ENCODE measurements around the gene ATXN1.
A peak's percentile ranks its signal among the peaks of the same experiment; 100 is the strongest.
"Not testable (repeated sequence)": the region's sequence is repeated elsewhere in the genome, so short reads cannot be mapped to it uniquely, and the experiment has no call there.

Gene ATXN1

DNA sequence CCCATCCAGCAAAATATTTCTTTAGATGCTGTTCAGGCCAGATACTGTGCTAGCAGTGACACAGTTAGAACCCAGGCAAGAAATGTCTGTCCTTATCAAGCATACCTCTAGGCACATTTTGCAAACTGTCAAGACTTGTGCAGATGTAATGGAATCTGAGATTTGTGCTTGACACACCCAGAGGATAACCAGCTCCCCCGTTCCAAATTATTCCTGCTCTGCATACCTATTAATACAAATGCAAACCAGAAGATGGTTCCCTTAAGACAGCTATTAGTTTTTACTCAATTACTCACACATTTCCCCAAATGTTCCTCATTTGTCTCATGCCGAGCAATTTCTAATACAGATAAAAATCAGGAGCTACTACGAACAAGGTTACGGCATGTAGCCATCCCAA is 40.4 kb downstream of the ATXN1 start:
- DNase-seq (ENCODE audit: low read depth), result no peak

DNA sequence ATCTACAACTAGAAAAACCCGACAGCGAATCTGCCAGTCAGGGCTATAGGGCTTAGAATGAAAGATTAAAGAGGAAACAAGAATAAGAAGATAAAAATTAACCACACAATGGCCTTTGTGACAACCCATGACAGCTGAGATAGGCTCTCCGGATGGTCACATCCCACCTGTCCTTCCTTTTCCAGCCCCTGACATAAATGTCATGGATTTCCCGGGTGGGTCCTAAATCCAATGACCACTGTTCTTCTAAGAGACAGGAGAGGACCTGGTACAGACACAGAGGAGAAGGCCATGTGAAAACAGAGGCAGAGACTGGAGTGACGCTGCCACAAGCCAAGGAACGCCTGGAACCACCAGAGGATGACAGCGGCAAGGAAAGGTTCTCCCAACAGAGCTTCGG is 41.8 kb downstream of the ATXN1 start:
- DNase-seq (ENCODE audit: low read depth), result no peak

DNA sequence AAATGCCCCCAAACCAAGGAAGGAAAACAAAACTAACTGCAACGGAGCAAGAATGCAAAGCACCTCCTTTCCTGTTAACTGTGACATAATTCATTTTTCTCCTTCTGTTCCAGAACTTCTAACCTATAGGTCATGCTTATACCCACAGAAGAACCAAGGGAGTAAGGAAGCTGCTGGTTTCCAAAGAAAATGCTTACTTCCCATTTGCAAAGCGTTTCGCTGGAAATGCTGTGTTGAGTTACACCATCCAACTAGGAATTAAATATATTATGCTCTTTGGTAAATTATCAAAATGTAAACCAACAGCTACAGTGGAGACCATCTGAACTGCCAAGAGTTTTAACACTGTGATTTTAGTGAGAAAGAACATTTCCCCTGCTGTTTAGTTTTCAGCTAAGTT is 42.9 kb downstream of the ATXN1 start:
- no peak for DNase-seq (ENCODE audit: low read depth)

DNA sequence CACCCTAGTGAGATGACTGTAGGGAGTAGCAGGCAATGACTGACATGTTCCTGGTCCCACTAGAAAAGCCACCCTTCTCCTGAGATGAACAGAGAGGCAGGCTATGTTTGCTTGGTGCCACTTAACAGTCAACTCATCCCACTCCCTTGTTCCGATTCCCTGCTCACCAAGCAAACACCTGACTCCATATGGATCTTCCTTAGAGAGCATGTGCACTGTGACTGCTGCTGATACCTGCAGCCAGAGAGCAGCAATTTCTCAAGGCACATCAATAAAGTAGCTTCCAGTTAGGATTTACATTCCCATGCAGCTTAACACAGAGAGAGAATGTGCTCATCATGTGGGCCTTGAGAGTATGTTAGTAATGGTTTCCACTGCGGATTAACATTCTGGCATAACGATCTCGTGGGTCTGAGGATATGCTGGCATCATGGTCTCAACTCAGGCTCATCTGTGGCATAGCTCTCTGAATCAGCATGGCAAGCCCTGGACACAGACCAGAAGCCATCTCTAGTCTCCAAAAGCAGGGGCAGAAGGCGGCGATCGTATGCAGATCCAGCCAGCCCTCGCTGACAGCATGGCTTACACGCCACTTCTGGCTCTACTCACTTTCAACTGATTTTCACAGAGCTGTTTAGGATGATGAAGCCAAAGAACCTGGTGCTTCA is 43.9 kb downstream of the ATXN1 start:
- DNase-seq (ENCODE audit: low read depth), result no peak

- DNase-seq (ENCODE audit: low read depth), result no peak
Observed at GRCh38 chr6:16716321-16716858, 44.9 kb downstream of the ATXN1 start.

DNA sequence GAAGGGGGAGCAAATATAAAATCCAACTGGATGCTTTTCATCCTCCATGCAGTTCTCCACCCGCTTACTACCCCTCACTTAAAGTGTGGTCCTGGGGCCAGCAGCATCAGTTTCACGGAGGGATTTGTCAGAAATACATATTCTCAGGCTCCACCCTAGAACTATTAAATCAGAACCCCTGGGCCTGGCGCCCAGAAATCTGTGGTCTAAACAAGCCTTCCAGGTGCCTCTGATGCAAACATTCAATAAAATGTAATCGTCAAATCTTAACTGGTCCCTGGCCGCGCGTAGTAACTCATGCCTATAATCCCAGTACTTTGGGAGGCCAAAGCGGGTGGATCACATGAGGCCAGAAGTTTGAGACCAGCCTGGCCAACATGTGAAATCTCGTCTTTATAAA is 47.7 kb downstream of the ATXN1 start:
- no peak for DNase-seq (ENCODE audit: low read depth)

GRCh38 chr6:16712931-16713484 is 48.3 kb downstream of the ATXN1 start:
- DNase-seq (ENCODE audit: low read depth), result peak; percentile 94

GRCh38 chr6:16712255-16712930 is 48.9 kb downstream of the ATXN1 start:
- no peak for DNase-seq (ENCODE audit: low read depth)

- no peak for DNase-seq (ENCODE audit: low read depth)
Observed at GRCh38 chr6:16711546-16712254, 49.6 kb downstream of the ATXN1 start.

GRCh38 chr6:16706911-16707783 is 54.1 kb downstream of the ATXN1 start:
- no peak for DNase-seq (ENCODE audit: low read depth)

DNA sequence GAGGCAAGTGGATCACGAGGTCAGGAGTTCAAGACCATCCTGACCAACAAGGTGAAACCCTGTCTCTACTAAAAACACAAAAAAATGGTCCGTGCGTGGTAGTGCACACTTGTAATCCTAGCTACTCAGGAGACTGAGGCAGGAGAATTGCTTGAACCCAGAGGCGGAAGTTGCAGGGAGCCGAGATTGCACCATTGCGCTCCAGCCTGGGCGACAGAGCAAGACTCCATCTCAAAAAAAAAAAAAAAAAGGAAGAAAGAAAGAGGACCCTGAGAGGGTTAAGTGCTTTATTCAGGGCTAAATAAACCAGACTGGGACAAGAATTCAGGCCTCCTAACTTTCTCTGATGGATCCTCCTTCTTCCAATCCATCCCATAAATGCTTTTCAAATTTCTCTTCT is 54.8 kb downstream of the ATXN1 start:
- not testable (repeated sequence) for DNase-seq (ENCODE audit: low read depth)

GRCh38 chr6:16706029-16706428 is 55.2 kb downstream of the ATXN1 start:
- no peak for DNase-seq (ENCODE audit: low read depth)

DNA sequence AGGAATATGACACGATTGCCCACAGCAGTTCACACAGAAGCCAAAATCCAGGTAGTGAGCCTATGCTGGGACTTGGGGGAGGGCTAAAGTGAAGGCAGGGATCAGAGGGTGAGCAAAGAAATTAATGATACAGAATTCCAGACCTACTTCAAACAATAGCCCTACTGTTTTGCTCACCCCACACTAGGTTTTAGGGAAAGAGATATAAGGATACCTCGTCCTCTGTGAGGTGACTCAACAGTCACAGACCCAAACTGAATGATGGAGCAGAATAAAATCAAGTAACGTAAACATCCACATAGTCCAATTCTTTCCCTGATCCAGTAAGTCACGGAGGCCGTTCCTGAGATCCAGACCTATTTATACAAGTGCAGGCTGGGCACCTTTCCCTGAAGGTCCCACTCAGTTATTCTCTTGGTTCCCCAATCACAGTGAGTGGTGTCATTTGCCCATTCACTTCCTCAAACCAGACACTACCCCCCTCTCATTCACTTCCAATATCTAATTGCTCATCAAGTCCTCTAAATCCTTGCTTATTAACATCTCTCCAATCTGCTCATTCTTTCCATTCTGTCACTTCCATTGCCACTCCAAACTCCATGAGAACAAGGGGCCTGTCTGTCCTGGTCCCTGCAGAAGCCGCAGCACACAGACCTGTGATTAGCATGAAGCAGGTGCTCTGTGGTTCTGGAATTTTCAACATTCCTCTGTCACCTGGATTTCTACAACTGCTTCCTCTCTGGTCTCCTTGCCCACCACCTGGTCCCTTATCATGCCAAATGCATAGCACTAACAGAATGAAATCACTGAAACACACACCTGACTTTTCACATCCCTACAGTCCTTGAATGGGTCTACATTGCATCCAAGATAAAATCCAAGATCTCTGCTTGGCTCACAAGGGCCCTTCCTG is 55.9 kb downstream of the ATXN1 start:
- DNase-seq (ENCODE audit: low read depth), result no peak

DNA sequence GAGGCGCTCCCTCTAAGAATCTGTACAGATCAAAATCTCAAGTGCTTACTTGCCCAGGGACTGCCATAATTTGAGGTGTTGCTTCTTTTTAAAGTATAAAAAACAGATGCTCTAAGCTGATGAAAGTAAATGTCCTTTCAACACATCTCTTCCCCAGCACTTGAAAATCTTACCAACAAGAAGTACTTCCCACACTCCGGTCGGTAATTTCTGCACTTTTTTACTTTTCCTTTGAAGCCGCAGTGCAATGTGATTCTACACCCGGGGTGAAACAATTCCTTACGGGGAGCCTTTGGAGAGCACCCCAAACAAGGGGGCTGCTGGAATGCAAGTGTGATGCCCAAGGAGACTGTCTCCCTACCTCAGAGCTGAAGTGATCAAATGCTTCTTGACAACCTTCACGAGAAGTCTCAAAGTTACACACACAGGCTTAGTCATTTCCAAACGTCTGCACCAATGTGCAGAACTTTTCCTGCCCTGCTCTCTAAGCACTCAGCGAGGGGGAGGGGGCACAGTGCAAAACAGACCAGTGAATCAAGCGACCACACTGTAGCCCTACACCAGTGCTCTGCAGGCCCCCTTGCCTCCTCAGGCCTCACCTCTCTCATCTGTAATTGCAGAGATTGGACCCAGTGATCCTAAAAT is 56.7 kb downstream of the ATXN1 start:
- peak; percentile 74 for DNase-seq (ENCODE audit: low read depth)

DNA sequence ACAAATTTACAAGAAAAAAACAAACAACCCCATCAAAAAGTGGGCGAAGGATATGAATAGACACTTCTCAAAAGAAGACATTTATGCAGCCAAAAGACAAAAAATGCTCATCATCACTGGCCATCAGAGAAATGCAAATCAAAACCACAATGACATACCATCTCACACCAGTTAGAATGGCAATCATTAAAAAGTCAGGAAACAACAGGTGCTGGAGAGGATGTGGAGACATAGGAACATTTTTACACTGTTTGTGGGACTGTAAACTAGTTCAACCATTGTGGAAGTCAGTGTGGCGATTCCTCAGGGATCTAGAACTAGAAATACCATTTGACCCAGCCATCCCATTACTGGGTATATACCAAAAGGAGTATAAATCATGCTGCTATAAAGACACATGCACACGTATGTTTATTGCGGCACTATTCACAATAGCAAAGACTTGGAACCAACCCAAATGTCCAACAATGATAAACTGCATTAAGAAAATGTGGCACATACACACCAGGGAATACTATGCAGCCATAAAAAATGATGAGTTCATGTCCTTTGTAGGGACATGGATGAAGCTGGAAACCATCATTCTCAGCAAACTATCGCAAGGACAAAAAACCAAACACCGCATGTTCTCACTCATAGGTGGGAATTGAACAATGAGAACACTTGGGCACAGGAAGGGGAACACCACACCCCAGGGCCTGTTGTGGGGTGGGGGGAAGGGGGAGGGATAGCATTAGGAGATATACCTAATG is 58.5 kb downstream of the ATXN1 start:
- DNase-seq (ENCODE audit: low read depth), result not testable (repeated sequence)

- no peak for DNase-seq (ENCODE audit: low read depth)
Observed at GRCh38 chr6:16700916-16701234, 60.4 kb downstream of the ATXN1 start.

DNA sequence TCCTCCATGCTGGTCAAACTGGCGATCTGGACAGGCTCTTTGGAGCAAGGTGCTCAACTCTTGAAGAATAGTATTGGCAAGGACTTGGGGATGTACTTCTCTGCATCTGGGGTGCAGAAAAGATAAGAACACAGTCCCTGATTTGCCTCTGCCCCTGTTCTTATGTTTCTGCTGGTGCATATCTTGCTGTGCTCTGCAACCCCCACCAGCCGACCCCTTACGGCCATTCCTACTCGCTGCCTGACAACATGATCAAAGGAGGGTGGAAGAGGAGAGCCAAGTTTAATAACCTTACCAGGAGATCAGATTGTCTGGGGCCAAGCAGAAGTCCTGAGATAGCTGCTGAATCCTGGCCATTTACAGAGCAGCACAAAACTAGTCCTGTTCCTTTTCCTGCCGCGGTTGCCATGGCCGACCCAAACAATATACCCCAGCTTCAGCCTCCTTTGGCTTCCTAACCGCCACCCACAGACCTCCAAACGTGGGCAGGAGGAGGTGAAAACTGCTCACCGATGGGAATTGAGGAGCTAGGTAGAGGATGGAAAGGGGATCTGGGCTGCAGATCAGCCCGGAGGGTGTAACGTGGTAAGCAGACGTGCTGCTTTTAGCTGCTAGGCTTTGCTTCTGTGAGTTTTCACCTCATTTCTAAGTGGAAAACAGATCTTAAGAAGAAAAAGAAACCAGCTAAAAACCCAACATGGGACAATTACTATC is 60.9 kb downstream of the ATXN1 start:
- DNase-seq (ENCODE audit: low read depth), result no peak

DNA sequence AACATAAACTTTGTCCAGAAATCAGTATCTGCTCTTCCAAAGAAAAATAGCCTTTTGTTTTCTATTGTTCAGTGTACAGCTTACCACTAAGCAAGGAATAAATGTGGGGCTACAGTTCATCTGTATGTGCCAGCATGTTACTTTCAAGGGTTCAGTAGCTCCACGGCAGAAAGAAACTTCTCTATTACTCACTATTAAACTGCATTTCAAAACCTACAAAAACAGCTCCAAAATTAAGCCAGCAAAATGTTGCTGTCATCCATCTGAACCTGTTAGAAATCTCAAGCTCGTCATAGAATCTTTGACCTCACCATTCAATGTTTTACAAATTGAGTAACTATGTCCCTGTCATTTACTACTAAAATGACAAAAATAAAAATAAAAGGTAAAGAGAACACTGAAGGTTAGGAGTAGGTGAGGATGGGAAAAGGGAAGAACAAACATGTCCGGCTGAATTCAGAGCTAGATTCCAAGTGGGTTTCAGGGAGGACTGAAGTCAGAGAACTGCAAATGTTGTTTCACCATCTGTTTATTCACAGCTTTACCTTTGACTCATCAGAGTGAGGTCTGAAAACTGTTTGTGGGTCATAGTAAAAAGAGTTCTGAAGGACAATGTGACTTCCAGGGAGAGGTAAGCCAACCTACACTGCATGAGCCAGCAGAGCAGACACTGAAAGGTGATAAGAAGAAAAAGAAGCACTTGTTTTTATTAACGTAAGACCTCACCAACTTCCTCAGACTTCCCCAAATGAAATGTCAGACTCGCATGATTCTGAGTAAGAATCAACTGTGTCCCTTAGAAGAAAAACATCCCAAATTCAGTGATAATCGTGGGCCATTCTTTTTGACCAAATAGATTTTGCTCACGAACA is 62.0 kb downstream of the ATXN1 start:
- DNase-seq (ENCODE audit: low read depth), result peak; percentile 36

Data from EH (cell line).